SK-N-SH (cell line): ENCODE measurements around the gene ORM1. TPM values are rescaled to one million over a fixed set of nuclear protein-coding genes. Genes with fewer than 3 reads are reported as not detected.

Experiments
- CTCF ChIA-PET: fragments of 300-600, 350-600 bp; formaldehyde crosslinking; extraction: SDS; loops from one replicate; lab custom pipeline; 2021; lab: Yijun Ruan, JAX
- POLR2A ChIA-PET: fragments of 350-600 bp; sonication (Branson Sonifier 250); formaldehyde crosslinking; extraction: SDS; loops from one replicate; lab custom pipeline; 2020; ENCODE audit warnings: antibody characterized with exemption, inconsistent platforms; lab: Yijun Ruan, JAX
- DNase-seq: peaks from one replicate; pipeline ENCODE4 v3.0.0; 2012
- H2AFZ ChIP-seq: fragments of 200-600 bp; sonication (generic); 2 replicates; pipeline ENCODE4 v1.8.1; 2016; ENCODE audit warnings: antibody characterized with exemption, mild to moderate bottlenecking, low read depth
- H3F3A ChIP-seq: fragments of 200-600 bp; sonication (generic); replicated peaks from 2 replicates; pipeline ENCODE3; 2016; ENCODE audit warnings: antibody characterized with exemption, mild to moderate bottlenecking; ENCODE audit not compliant: insufficient read depth
- H3K27ac ChIP-seq, 2 experiments: fragments of 200-500 bp in 1 of 2; fragments of 200-600 bp in 1 of 2; sonication (Bioruptor generic) in 1 of 2; sonication (generic), shearing (Covaris generic) in 1 of 2; 2 replicates each; pipeline versions ENCODE4 v1.5.1 to v1.6.1; 2014 to 2016; ENCODE audit warnings: low read depth in 2 of 2, inconsistent platforms in 1 of 2, low read length in 1 of 2, mild to moderate bottlenecking in 1 of 2, mixed read lengths in 1 of 2
- H3K27me3 ChIP-seq: fragments of 200-600 bp; sonication (generic), shearing (Covaris generic); 2 replicates; pipeline ENCODE4 v1.6.1; 2016; ENCODE audit warnings: mixed run types; ENCODE audit not compliant: insufficient read depth
- H3K36me3 ChIP-seq, 2 experiments: fragments of 200-500 bp in 1 of 2; fragments of 200-600 bp in 1 of 2; sonication (Bioruptor generic) in 1 of 2; sonication (generic) in 1 of 2; replicated peaks in 1 of 2; 2 replicates each; pipeline versions ENCODE3 to v1.5.1; 2014 to 2016; ENCODE audit warnings: low read length in 1 of 2, mild to moderate bottlenecking in 1 of 2; ENCODE audit not compliant: insufficient read depth in 2 of 2, control insufficient read depth in 1 of 2
- H3K4me1 ChIP-seq, 2 experiments: fragments of 200-500 bp in 1 of 2; fragments of 200-600 bp in 1 of 2; sonication (Bioruptor generic) in 1 of 2; sonication (generic), shearing (Covaris generic) in 1 of 2; 2 replicates each; pipeline versions ENCODE4 v1.5.1 to v1.6.1; 2014 to 2016; ENCODE audit warnings: low read depth in 1 of 2, low read length in 1 of 2, mixed run types in 1 of 2; ENCODE audit not compliant: insufficient read depth in 2 of 2, control insufficient read depth in 1 of 2
- H3K4me2 ChIP-seq: fragments of 200-600 bp; sonication (generic), shearing (Covaris generic); 2 replicates; pipeline ENCODE4 v1.6.1; 2017; ENCODE audit warnings: mixed run types
- H3K4me3 ChIP-seq, 2 experiments: fragments of 200-500 bp in 1 of 2; fragments of 200-600 bp in 1 of 2; sonication (Bioruptor generic) in 1 of 2; sonication (generic), shearing (Covaris generic) in 1 of 2; 2 replicates each; pipeline versions ENCODE4 v1.5.1 to v1.8.1; 2014 to 2016; ENCODE audit warnings: low read depth in 2 of 2, inconsistent platforms in 1 of 2, low read length in 1 of 2, mild to moderate bottlenecking in 1 of 2, mixed read lengths in 1 of 2, moderate library complexity in 1 of 2
- H3K79me2 ChIP-seq: fragments of 200-600 bp; sonication (generic); 2 replicates; pipeline ENCODE4 v1.8.1; 2017; ENCODE audit warnings: mild to moderate bottlenecking; ENCODE audit not compliant: insufficient read depth
- H3K9ac ChIP-seq: fragments of 200-600 bp; sonication (generic); 2 replicates; pipeline ENCODE4 v1.6.1; 2017; ENCODE audit warnings: mixed run types
- H3K9me2 ChIP-seq: fragments of 200-600 bp; sonication (generic); 2 replicates; pipeline ENCODE4 v1.6.1; 2017; ENCODE audit warnings: mixed run types
- H3K9me3 ChIP-seq: fragments of 200-600 bp; sonication (generic); 2 replicates; pipeline ENCODE4 v1.6.1; 2017; ENCODE audit warnings: mixed run types, mild to moderate bottlenecking, moderate library complexity
- H4K20me1 ChIP-seq: fragments of 200-600 bp; sonication (generic); 2 replicates; pipeline ENCODE4 v1.6.1; 2017; ENCODE audit warnings: mild to moderate bottlenecking, mixed run types; ENCODE audit not compliant: insufficient read depth
- CHD2 ChIP-seq: fragments of 150-350 bp; IDR thresholded peaks from 2 replicates; pipeline ENCODE4 v1.6.1; 2018; ENCODE audit warnings: low read length; ENCODE audit not compliant: partially characterized antibody
- ELF1 ChIP-seq: IDR thresholded peaks from 2 replicates; pipeline ENCODE4 v1.4.0; 2012
- EZH2phosphoT487 ChIP-seq: fragments of 200-600 bp; sonication (generic); IDR thresholded peaks from 2 replicates; pipeline ENCODE4 v1.6.1; 2017; ENCODE audit warnings: low read depth, mixed run types, mild to moderate bottlenecking, antibody characterized with exemption, moderate library complexity, borderline replicate concordance
- FOSL2 ChIP-seq: IDR thresholded peaks from 2 replicates; pipeline ENCODE4 v1.4.0; 2012; ENCODE audit warnings: low read depth, mild to moderate bottlenecking, moderate library complexity, borderline replicate concordance
- JUND ChIP-seq: IDR thresholded peaks from 2 replicates; pipeline ENCODE4 v1.4.0; 2012
- MXI1 ChIP-seq: IDR thresholded peaks from 2 replicates; pipeline ENCODE4 v1.6.1; 2012; ENCODE audit warnings: mild to moderate bottlenecking, low read depth, low read length, improper control_type of control experiment
- NFIC ChIP-seq: IDR thresholded peaks from 2 replicates; pipeline ENCODE4 v1.4.0; 2012; ENCODE audit warnings: borderline replicate concordance
- RCOR1 ChIP-seq: fragments of 150-350 bp; IDR thresholded peaks from 2 replicates; pipeline ENCODE4 v1.6.1; 2017; ENCODE audit warnings: antibody characterized with exemption, low read length
- RFX5 ChIP-seq: IDR thresholded peaks from 2 replicates; pipeline ENCODE4 v1.6.1; 2012; ENCODE audit warnings: mild to moderate bottlenecking, improper control_type of control experiment, low read length
- RXRA ChIP-seq: IDR thresholded peaks from 2 replicates; pipeline ENCODE4 v1.4.0; 2012; ENCODE audit warnings: low read depth, mild to moderate bottlenecking, borderline replicate concordance
- WGBS: methylation state at CpG from one replicate; pipeline ENCODE4 v1.1.6; 2017; ENCODE audit warnings: low lambda C conversion rate; 5-methylcytosine and 5-hydroxymethylcytosine counted together
- polyA plus RNA-seq, 3 experiments: library from polyadenylated mRNA; depleted of rRNA; stranded (reverse); fragments of >200 nt; gene quantifications; 2 replicates each; pipeline ENCODE4 v1.2.3, GENCODE V29; 2012
- TF ChIP-seq, protein P1 (sequence below): IDR thresholded peaks from 2 replicates; pipeline ENCODE4 v1.4.0; 2012; ENCODE audit warnings: low read depth, borderline replicate concordance
- TF ChIP-seq, protein P2 (sequence below): IDR thresholded peaks from 2 replicates; pipeline ENCODE4; 2012
- TF ChIP-seq, protein P3 (sequence below): IDR thresholded peaks from 2 replicates; pipeline ENCODE4 v1.4.0; 2012; ENCODE audit warnings: low read depth, borderline replicate concordance
- TF ChIP-seq, protein P4 (sequence below): fragments of 150-350 bp; IDR thresholded peaks from 2 replicates; pipeline ENCODE4 v1.6.1; 2016; ENCODE audit warnings: mild to moderate bottlenecking, low read depth, low read length

Gene ORM1
- polyA plus RNA-seq, 1 of the 3 experiments (the other 2 are of a cell fraction), result not detected

DNA sequence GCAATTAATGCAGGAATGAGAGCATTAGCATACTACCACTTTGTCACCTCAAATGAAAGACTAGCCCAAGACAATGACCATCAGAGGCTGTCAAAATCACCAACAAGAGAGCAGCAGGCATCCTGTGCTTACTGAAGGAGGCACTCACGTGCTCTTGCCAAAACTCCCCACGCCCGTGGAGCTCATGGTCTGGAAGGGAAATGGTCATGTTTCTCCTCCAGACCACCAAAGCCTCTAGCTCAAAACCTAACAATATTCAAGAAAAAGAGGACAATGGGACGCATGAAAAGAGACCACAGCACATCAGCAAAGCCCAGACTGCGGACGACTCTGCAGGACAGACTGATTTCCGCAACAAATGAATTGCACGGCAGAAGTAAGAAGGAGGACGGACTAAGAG is 52.0 kb downstream of the ORM1 start:
- CTCF ChIA-PET, result no interaction called here
- H3K9me3 ChIP-seq, result no peaks in the 10 kb centered on the region

DNA sequence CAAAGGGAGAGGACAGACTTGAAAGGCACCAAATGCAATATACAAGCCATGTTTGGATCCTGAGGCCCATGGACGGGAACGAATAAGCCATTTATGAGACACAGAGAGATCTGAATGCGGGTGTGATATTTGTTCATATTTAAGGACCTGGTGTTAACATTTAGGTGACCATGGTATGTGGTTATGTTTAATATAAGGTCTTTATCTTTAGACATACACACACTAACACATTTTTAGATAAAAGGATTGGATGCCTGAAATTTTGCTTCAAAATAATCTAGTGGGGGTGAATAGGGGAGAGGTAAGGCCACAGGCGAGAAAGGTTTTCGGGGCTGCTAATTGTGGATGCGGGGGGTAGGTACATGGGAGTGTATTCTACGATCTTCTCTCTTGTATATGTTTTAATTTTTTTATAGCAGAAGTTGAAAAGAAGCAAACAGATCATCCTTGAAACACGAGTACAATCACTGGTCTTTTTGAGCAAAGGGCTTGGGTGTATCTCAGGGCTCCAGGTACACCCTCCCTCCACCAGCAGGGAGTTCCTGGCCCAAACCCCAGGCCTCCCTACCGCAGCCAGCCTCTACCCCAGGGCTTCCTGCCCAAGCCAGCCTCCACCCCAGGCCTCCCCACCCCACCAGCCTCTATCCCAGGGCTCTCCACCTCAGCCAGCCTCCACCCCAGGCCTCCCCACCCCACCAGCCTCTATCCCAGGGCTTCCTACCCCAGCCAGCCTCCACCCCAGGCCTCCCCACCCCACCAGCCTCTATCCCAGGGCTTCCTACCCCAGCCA is 52.7 kb downstream of the ORM1 start:
- no peak for DNase-seq
- Histone ChIP-seq H3K4me2 (no peak overlapping the region), H3K27me3 (no peaks in the 10 kb centered on the region), H4K20me1 (no peaks in the 10 kb centered on the region), H3K27ac (no peak overlapping the region), H3K9ac (no peak overlapping the region), H3K9me2 (no peaks in the 10 kb centered on the region), H3K36me3 (no peaks in the 10 kb centered on the region), H3K9me3 (no peaks in the 10 kb centered on the region), H3K4me1 (peaks cover 0 to 18% of the 10 kb centered on the region in 2 experiments; a peak in 1 of 4 replicates), H3K79me2 (no peaks in the 10 kb centered on the region), H3F3A (no peaks in the 10 kb centered on the region), H2AFZ (no peak overlapping the region), H3K4me3 (no peak overlapping the region)
- POLR2A ChIA-PET, result no interaction called here
- CTCF ChIA-PET, result no interaction called here
- 90% methylated on average over 9 of the region's 9 CpGs for WGBS
- TF ChIP-seq FOSL2 (no peak), MXI1 (no peak), RXRA (no peak), JUND (no peak), ELF1 (no peak), RFX5 (no peak)
- TF ChIP-seq, protein P1, sequence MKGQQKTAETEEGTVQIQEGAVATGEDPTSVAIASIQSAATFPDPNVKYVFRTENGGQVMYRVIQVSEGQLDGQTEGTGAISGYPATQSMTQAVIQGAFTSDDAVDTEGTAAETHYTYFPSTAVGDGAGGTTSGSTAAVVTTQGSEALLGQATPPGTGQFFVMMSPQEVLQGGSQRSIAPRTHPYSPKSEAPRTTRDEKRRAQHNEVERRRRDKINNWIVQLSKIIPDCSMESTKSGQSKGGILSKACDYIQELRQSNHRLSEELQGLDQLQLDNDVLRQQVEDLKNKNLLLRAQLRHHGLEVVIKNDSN, result no peak
- TF ChIP-seq, protein P2, sequence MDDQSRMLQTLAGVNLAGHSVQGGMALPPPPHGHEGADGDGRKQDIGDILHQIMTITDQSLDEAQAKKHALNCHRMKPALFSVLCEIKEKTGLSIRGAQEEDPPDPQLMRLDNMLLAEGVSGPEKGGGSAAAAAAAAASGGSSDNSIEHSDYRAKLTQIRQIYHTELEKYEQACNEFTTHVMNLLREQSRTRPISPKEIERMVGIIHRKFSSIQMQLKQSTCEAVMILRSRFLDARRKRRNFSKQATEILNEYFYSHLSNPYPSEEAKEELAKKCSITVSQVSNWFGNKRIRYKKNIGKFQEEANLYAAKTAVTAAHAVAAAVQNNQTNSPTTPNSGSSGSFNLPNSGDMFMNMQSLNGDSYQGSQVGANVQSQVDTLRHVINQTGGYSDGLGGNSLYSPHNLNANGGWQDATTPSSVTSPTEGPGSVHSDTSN, result no peak

More for the DNA sequence above, 52.0 kb downstream of the ORM1 start:
- Histone ChIP-seq H3K4me3 (no peak overlapping the region), H3K9ac (no peak overlapping the region), H3K9me2 (no peaks in the 10 kb centered on the region), H3F3A (no peaks in the 10 kb centered on the region), H3K27me3 (no peaks in the 10 kb centered on the region), H3K36me3 (no peaks in the 10 kb centered on the region), H3K27ac (no peak overlapping the region), H4K20me1 (no peaks in the 10 kb centered on the region), H3K4me1 (peaks cover 0 to 18% of the 10 kb centered on the region in 2 experiments; a peak in 1 of 4 replicates), H3K4me2 (no peak overlapping the region), H3K79me2 (no peaks in the 10 kb centered on the region), H2AFZ (no peak overlapping the region)
- WGBS, result 91% methylated on average over 9 of the region's 9 CpGs
- TF ChIP-seq RFX5, result no peak
- TF ChIP-seq EZH2phosphoT487, result no peak
- TF ChIP-seq, protein P3, sequence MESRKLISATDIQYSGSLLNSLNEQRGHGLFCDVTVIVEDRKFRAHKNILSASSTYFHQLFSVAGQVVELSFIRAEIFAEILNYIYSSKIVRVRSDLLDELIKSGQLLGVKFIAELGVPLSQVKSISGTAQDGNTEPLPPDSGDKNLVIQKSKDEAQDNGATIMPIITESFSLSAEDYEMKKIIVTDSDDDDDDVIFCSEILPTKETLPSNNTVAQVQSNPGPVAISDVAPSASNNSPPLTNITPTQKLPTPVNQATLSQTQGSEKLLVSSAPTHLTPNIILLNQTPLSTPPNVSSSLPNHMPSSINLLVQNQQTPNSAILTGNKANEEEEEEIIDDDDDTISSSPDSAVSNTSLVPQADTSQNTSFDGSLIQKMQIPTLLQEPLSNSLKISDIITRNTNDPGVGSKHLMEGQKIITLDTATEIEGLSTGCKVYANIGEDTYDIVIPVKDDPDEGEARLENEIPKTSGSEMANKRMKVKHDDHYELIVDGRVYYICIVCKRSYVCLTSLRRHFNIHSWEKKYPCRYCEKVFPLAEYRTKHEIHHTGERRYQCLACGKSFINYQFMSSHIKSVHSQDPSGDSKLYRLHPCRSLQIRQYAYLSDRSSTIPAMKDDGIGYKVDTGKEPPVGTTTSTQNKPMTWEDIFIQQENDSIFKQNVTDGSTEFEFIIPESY, result no peak
- no peak for TF ChIP-seq NFIC
- TF ChIP-seq, protein P4, sequence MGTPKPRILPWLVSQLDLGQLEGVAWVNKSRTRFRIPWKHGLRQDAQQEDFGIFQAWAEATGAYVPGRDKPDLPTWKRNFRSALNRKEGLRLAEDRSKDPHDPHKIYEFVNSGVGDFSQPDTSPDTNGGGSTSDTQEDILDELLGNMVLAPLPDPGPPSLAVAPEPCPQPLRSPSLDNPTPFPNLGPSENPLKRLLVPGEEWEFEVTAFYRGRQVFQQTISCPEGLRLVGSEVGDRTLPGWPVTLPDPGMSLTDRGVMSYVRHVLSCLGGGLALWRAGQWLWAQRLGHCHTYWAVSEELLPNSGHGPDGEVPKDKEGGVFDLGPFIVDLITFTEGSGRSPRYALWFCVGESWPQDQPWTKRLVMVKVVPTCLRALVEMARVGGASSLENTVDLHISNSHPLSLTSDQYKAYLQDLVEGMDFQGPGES, result no peak
- TF ChIP-seq RCOR1, result no peak
- TF ChIP-seq CHD2, result no peak
- POLR2A ChIA-PET, result no interaction called here
- no peak for DNase-seq
